Astrocyte (in vitro differentiated cells and primary cell): Measurements from ENCODE around the gene BCL2.

ENCODE experiments used
- EZH2 ChIP-seq: IDR thresholded peaks from 2 replicates; pipeline ENCODE4 v1.6.1; 2012; ENCODE audit warnings: mild to moderate bottlenecking, low read length, inconsistent platforms; ENCODE audit not compliant: insufficient read depth
- TF ChIP-seq, protein P1 (sequence below): IDR thresholded peaks from 2 replicates; pipeline ENCODE4 v1.5.1; 2011; ENCODE audit warnings: low read depth, mild to moderate bottlenecking, inconsistent platforms, low read length, moderate library complexity; ENCODE audit not compliant: insufficient read depth

DNA sequence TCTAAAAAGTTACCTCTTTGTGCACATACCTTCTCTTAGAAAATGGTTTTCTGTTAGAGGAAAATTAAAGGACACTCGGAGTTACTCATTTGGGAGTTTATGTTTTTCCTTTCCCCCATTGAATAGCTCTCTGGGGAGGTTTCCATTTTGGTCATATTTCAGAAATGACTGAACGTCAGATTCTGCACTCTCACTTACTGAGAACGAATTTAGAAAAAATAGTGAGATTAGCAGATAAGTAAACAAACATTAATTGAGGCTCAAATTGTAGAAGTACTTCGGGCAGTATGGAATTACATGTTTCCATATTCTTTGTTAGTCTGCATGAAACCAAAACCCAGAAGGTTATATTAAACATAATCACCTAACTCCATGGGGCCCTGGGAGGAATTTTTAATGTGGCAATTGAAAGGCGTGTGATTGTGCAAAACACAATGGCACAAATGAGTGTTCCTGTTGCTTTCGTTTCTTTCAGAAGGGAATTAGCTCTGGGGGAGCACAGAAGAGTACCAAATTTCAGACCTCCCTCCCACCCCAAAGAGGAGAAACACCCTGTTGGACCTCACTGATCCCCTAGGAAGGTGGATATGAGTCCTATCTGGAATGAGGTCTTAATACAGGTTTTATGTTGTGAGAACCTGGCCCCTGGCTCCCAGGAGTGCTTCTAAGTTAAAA is 212.3 kb downstream of the BCL2 start:
- TF ChIP-seq, protein P1, sequence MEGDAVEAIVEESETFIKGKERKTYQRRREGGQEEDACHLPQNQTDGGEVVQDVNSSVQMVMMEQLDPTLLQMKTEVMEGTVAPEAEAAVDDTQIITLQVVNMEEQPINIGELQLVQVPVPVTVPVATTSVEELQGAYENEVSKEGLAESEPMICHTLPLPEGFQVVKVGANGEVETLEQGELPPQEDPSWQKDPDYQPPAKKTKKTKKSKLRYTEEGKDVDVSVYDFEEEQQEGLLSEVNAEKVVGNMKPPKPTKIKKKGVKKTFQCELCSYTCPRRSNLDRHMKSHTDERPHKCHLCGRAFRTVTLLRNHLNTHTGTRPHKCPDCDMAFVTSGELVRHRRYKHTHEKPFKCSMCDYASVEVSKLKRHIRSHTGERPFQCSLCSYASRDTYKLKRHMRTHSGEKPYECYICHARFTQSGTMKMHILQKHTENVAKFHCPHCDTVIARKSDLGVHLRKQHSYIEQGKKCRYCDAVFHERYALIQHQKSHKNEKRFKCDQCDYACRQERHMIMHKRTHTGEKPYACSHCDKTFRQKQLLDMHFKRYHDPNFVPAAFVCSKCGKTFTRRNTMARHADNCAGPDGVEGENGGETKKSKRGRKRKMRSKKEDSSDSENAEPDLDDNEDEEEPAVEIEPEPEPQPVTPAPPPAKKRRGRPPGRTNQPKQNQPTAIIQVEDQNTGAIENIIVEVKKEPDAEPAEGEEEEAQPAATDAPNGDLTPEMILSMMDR: no peak
- no peak for TF ChIP-seq EZH2
